GM21390 (cell line): Measurements from ENCODE around the gene LCTL.
"Not testable (repeated sequence)": the region's sequence is repeated elsewhere in the genome, so short reads cannot be mapped to it uniquely, and the experiment has no call there.

Experiments used
- ATAC-seq: cut with Tn5 transposase; IDR thresholded peaks from one replicate; pipeline ENCODE4 v1.9.1; 2021; ENCODE audit not compliant: unreplicated experiment

LCTL gene

DNA sequence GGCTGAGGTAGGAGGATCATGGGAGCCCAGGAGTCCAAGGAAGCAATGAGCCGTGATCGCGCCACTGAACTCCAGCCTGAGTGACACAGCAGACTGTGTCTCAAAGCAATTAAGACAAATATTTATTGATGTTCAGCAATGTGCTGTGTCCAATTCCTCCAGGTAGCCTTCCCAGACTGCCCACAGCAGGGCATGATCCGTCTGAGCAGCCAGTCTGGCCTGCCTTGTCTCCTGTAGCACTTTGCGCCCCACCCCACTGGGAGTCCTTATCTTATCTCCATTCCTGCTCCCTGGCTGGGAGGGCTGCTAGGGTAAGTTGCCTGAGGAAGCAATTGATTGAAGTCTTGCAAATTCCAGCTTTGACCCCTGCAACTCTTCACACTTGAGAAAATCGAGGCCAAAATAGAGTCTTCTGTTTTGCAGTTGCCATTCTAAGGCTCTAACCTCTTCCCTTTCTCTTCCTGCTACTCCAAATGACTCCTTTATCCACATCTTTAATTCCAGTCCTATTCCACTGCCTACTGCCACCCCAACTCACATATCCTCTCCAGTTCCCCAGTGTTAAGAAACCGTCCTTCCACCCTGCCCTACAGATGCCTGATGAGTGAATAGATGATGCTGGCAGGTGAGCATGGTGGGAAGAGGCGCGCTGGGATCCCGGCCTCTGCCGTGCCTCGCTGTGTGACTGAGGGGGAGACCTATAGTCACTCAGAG, 26.9 kb upstream of the LCTL start:
- ATAC-seq, result no peak

GRCh38 chr15:66591322-66591862, 25.6 kb upstream of the LCTL start:
- no peak for ATAC-seq

DNA sequence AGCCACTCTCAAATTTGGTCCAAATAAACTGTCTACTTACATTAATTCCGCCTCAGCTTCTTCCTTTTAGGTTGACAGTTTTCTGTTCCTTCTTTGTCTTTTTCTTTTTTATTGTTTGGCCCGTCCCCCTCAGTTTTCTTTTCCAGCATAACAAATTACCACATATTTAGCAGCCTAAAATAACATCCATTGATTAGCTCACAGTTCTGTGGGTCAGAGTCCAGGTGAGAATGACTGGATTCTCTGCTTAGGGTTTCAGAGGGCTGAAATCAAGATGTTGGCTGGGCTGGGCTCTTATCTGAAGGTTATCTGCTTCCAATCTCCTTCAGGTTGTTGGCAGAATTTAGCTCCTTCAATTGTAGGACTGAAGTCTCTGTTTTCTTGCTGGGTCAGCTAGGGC, 24.6 kb upstream of the LCTL start:
- ATAC-seq, result no peak

DNA sequence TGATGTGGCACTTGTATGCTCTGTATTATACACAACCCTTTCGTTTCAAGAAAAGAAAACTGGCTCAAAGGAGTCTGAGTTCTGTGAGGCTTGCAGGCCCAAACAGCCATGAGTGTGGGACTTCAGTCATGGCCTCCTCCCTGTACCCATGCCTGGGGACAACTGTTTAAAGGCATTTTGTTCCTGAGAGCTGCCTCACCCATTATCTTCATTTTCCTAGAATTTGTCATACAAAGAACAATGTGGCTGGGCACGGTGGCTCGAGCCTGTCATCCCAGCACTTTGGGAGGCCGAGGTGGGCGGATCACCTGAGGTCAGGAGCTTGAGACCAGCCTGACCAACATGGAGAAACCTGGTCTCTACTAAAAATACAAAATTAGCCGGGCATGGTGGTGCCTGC, 23.6 kb upstream of the LCTL start:
- ATAC-seq, result not testable (repeated sequence)

- no peak for ATAC-seq
Measured at GRCh38 chr15:66588971-66589370, 23.2 kb upstream of the LCTL start.

DNA sequence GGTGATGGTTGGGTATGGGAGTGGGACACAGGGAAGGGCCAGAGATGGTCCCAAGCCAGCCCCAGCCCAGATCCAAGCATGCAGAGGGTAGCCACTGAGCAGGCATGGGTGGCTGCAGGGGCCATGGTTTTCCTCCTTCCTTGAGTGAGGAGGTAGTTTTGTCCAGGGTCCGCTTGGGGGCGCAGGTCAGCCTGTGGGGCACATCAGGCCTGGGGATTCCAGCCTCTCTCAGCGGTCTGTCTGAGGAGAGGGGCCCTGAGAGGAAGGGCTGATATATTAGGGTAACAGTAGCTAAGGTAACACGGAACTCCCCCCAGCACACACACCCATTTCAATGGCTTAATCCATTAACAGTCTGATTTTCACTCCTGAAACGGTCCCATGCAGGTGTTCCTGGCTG, 22.7 kb upstream of the LCTL start:
- no peak for ATAC-seq

GRCh38 chr15:66587749-66588148, 22.0 kb upstream of the LCTL start:
- no peak for ATAC-seq

GRCh38 chr15:66587020-66587419, 21.2 kb upstream of the LCTL start:
- ATAC-seq, result no peak

GRCh38 chr15:66586155-66586976, 20.6 kb upstream of the LCTL start:
- ATAC-seq, result no peak

- ATAC-seq, result no peak
Measured at GRCh38 chr15:66581972-66582537, 16.3 kb upstream of the LCTL start.

- no peak for ATAC-seq
Measured at GRCh38 chr15:66580643-66581042, 14.8 kb upstream of the LCTL start.

DNA sequence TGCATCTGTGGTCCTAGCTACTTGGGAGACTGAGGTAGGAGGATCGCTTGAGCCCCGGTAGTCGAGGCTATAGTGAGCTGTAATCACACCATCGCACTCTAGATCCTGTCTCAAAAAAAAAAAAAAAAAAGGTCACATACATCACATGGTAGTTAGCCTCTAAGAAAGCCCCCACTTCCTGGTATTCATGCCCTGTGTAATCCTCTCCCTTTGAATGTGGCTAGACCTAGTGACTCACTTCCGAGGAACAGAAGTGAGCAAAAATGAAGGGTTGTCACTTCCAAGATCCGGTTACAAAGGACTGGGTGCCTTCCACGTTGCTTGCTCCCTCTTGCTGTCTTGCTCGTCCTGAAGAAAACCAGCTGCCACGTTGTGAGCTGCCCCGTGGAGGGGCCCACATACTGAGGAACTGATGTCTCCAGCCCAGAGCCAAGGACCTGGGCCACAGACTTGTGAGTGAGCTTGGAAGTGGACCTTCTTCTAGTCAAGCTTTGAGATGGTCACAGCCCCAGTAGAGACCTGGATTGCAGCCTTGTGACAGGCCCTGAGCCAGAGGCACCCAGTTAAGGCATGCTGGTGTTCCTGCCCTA, 12.6 kb upstream of the LCTL start:
- no peak for ATAC-seq

GRCh38 chr15:66574596-66574950, 8.8 kb upstream of the LCTL start:
- ATAC-seq, result no peak

- no peak for ATAC-seq
Measured at GRCh38 chr15:66573719-66574595, 8.2 kb upstream of the LCTL start.

DNA sequence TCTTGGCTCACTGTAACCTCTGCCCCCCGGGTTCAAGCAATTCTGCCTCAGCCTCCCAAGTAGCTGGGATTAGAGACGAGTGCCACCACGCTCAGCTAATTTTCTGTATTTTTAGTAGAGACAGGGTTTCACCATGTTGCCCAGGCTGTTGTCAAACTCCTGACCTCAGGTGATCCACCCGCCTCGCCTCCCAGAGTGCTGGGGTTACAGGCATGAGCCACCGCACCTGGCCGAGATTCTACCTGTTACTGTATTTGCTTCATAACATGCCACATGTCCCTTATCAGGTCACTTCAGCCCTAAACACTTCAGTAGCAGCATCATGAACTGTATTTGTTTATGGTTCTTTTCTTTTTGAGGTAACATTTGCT, 7.5 kb upstream of the LCTL start:
- ATAC-seq, result no peak

- ATAC-seq, result no peak
Measured at GRCh38 chr15:66572146-66572545, 6.3 kb upstream of the LCTL start.

- ATAC-seq, result no peak
Measured at GRCh38 chr15:66570842-66571478, 5.2 kb upstream of the LCTL start.

DNA sequence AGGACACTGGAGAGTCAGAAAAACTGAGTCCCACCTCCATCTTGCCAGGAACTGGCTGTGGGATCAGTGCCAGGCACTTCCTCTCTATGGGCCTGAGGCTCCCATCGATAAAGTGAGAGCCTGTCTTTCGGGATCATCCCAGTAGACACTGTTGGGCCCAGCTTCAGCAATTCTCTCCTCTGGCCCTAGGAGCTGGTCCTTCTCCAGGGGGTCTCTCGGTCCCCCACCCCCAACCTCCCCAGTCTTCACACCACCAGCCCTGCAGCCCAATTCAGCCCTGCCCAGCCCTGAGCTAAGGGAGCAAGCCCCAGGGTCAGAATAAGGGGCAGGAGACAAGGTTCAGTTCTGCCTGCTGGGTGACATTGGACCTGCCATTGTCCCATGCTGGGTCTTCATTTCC, 4.5 kb upstream of the LCTL start:
- no peak for ATAC-seq

DNA sequence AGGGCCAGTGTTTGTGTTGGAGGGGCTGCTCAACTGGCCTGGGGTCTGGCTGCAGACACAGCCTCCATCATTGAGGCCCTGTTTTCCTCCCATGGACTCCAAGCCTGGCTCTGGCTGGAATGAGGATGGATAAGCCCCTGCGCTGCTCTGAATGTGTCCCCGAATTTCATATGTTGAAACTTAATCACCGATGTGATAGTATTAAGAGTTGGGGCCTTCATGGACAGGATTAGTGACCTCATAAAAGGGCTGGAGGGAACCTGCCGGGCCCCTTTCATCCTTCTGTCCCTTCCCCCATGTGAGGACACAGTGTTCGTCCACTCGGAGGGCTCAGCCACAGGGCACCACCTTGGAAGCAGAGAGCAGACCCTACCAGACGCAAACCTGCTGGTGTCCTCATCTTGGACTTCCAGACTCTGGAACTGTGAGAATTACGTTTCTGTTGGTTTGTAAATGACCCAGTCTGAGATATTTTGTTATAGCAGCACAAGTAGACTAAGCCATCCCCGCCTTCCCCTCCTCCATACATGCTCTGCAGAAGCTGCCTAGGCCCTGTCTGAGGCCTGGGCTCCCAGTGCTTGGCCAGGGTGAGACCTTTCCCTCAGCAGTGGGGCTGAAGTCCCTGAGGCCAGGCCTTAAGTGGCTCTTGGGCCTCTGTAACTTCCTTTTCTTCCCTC, 3.8 kb upstream of the LCTL start:
- ATAC-seq, result no peak

- ATAC-seq, result no peak
Measured at GRCh38 chr15:66567897-66568296, 2.1 kb upstream of the LCTL start.
